Natural killer cell (primary cell): ENCODE results near the gene PLPP6. TPM values are rescaled to one million over a fixed set of nuclear protein-coding genes. Genes with fewer than 3 reads are reported as not detected.

ENCODE experiments used
- ATAC-seq, 3 donors: fragments of 150-1000 bp in 2 of 3; fragments of 200-7000 bp in 1 of 3; cut with Tn5 transposase; 1 replicate in 1 of 3; 2 replicates in 2 of 3; pipeline ENCODE4 v1.10.0; 2021; ENCODE audit warnings: mild to moderate bottlenecking in 2 of 3, moderate library complexity in 2 of 3
- DNase-seq, 2 donors: peaks; one replicate each; pipeline versions ENCODE4 v3.0.0 to v3.0.0-alpha.2; 2013 to 2021; ENCODE audit warnings: mixed read lengths in 1 of 2
- H3K27ac ChIP-seq: one replicate; pipeline ENCODE4 v1.5.1; 2013; ENCODE audit warnings: mild to moderate bottlenecking, low read length
- H3K27me3 ChIP-seq: one replicate; pipeline ENCODE4 v1.6.1; 2013; ENCODE audit warnings: low read length; ENCODE audit not compliant: control insufficient read depth, insufficient read depth
- H3K36me3 ChIP-seq: one replicate; pipeline ENCODE4 v1.6.1; 2013; ENCODE audit warnings: low read length; ENCODE audit not compliant: control insufficient read depth, insufficient read depth
- H3K4me1 ChIP-seq: one replicate; pipeline ENCODE4 v1.6.1; 2013; ENCODE audit warnings: low read length; ENCODE audit not compliant: control insufficient read depth, insufficient read depth
- H3K4me3 ChIP-seq: one replicate; pipeline ENCODE4 v1.5.1; 2013; ENCODE audit warnings: low read length
- H3K9me3 ChIP-seq: one replicate; pipeline ENCODE4 v1.6.1; 2013; ENCODE audit warnings: low read length; ENCODE audit not compliant: control insufficient read depth, insufficient read depth
- H3K27ac Mint-ChIP-seq, 2 donors: one replicate each; pipeline ENCODE4 v1.8.0; 2022; ENCODE audit warnings: mild to moderate bottlenecking in 2 of 2, mixed read lengths in 2 of 2, moderate library complexity in 1 of 2
- H3K27me3 Mint-ChIP-seq, 2 donors: one replicate each; pipeline ENCODE4 v1.8.0; 2022; ENCODE audit warnings: low read depth in 2 of 2, mixed read lengths in 2 of 2
- H3K36me3 Mint-ChIP-seq: one replicate; pipeline ENCODE4 v1.8.0; 2022; ENCODE audit warnings: mixed read lengths
- H3K4me1 Mint-ChIP-seq, 2 donors: one replicate each; pipeline ENCODE4 v1.8.0; 2022; ENCODE audit warnings: mixed read lengths in 2 of 2
- H3K4me3 Mint-ChIP-seq: one replicate; pipeline ENCODE4 v1.8.0; 2022; ENCODE audit warnings: mild to moderate bottlenecking, moderate library complexity, mixed read lengths
- H3K9me3 Mint-ChIP-seq, 2 donors: one replicate each; pipeline ENCODE4 v1.8.0; 2022; ENCODE audit warnings: mixed read lengths in 2 of 2
- WGBS: methylation state at CpG from one replicate; pipeline ENCODE4 v1.1.7; 2013; ENCODE audit warnings: missing lambda C conversion rate; ENCODE audit not compliant: insufficient coverage; 5-methylcytosine and 5-hydroxymethylcytosine counted together
- intact Hi-C: fragments of 100-400 bp; cut with micrococcal nuclease; formaldehyde crosslinking; loops from one replicate; pipeline ENCODE4 v1.14.2; 2022
- total RNA-seq, 4 donors: library from RNA; stranded (reverse); fragments of 120-200 nt in 1 of 4; gene quantifications; one replicate each; pipeline versions ENCODE4 v1.2.3 to v1.2.4, GENCODE V29; 2013 to 2022
- TF ChIP-seq, protein P1 (sequence below): fragments of 200-600 bp; IDR thresholded peaks from one replicate; pipeline ENCODE4 v1.8.0; 2022; ENCODE audit warnings: antibody characterized with exemption

The PLPP6 gene
- total RNA-seq, 3 donors from 2014 or later (not counting 1 experiment from before 2014, with no cell fraction given), result 3.7 to 5.6 (median 3.8) TPM

DNA sequence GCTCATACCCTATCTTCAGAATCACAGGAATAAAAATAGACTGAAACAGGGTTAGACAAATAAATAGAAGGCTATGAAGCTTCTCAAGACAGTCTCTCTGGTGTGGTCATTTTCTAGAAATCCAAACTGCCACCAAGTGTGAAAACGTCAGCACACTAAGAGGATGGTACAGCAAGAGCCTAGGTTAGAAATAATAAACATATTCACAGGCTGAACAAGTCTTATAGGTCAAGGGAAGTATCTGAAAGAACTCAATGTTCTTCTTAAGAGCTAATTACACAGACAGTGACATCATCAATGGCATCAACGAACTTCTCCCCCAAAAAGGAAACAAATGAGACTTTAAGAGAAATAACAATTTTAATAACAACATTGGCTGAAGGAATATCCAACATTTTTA lies 22.7 kb upstream of the PLPP6 start:
- H3K9me3 Mint-ChIP-seq, result no peaks in the 10 kb centered on the region
- DNase-seq (no peak), ATAC-seq (no peak)
- Histone ChIP-seq H3K4me3 (no peak overlapping the region), H3K27ac (no peak overlapping the region), H3K36me3 (no peaks in the 10 kb centered on the region), H3K9me3 (no peaks in the 10 kb centered on the region), H3K4me1 (no peaks in the 10 kb centered on the region), H3K27me3 (no peaks in the 10 kb centered on the region)
- TF ChIP-seq, protein P1, sequence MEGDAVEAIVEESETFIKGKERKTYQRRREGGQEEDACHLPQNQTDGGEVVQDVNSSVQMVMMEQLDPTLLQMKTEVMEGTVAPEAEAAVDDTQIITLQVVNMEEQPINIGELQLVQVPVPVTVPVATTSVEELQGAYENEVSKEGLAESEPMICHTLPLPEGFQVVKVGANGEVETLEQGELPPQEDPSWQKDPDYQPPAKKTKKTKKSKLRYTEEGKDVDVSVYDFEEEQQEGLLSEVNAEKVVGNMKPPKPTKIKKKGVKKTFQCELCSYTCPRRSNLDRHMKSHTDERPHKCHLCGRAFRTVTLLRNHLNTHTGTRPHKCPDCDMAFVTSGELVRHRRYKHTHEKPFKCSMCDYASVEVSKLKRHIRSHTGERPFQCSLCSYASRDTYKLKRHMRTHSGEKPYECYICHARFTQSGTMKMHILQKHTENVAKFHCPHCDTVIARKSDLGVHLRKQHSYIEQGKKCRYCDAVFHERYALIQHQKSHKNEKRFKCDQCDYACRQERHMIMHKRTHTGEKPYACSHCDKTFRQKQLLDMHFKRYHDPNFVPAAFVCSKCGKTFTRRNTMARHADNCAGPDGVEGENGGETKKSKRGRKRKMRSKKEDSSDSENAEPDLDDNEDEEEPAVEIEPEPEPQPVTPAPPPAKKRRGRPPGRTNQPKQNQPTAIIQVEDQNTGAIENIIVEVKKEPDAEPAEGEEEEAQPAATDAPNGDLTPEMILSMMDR, result no peak
- WGBS, result 61% methylated on average over 2 of the region's 2 CpGs
- intact Hi-C loops, result no loop called here
- no peaks in the 10 kb centered on the region for H3K36me3 Mint-ChIP-seq
- no peak overlapping the region for H3K4me3 Mint-ChIP-seq
- H3K27me3 Mint-ChIP-seq, result peaks cover 14 to 30% of the 10 kb centered on the region in 2 donors
- peaks cover 0 to under 1% of the 10 kb centered on the region in 2 donors for H3K4me1 Mint-ChIP-seq
- no peak overlapping the region for H3K27ac Mint-ChIP-seq

DNA sequence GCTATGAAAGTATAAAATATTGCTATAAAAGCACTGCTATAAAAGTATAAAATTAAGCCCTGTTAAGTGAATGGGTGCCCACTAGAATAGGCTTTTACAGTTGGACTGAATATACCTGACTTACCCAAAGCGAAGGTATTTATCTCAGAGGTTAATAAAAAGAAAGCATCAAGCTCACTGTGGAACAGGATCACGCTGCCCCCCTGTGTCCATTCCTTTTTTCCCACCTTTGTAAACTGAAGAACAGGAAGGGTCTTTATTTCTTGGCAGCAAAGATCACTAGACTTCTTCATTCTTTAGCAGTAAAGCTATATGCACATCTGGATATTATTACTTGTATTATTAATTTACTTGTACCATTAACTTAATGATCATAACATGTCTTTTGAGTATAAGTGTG lies 22.1 kb upstream of the PLPP6 start:
- peak in 1 of 2 donors; percentile 76 for DNase-seq
- no peak for ATAC-seq

DNA sequence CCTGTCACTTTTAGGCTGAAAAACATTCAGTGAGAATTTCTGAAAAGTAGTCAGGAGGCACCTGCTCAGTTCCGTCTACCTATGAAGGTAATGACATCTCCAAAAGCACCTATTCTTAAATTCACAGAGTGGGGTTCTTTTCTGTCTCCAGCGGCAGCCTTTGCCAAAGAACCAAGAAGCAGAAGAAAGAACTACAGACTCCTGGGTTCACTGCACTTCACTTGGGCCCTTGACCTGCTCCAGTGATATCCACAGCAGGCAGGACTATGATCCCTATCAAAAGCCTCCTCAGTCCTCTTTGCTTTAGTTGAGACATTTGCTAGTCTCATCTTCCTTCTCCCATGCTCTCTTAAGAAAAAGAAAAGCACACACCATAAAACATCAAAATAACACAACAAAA lies 19.7 kb upstream of the PLPP6 start:
- Histone ChIP-seq H3K4me1 (no peaks in the 10 kb centered on the region), H3K36me3 (no peaks in the 10 kb centered on the region), H3K27me3 (no peaks in the 10 kb centered on the region), H3K4me3 (no peak overlapping the region), H3K27ac (no peak overlapping the region), H3K9me3 (no peaks in the 10 kb centered on the region)
- ATAC-seq (no peak), DNase-seq (no peak)
- H3K36me3 Mint-ChIP-seq, result no peaks in the 10 kb centered on the region
- no peaks in the 10 kb centered on the region for H3K9me3 Mint-ChIP-seq
- H3K4me1 Mint-ChIP-seq, result peaks cover 0 to 5% of the 10 kb centered on the region in 2 donors
- H3K27me3 Mint-ChIP-seq, result peaks cover 8 to 16% of the 10 kb centered on the region in 2 donors
- TF ChIP-seq, protein P1, result no peak
- intact Hi-C loops, result no loop called here
- no peak overlapping the region for H3K27ac Mint-ChIP-seq
- H3K4me3 Mint-ChIP-seq, result no peak overlapping the region
- 100% methylated on average over 2 of the region's 2 CpGs for WGBS

More for the DNA sequence above, 22.1 kb upstream of the PLPP6 start:
- H3K4me3 ChIP-seq, result no peak overlapping the region
- 67% methylated on average over 1 of the region's 2 CpGs for WGBS
- Mint-ChIP-seq H3K27ac (no peak overlapping the region), H3K4me1 (peaks cover 0 to 5% of the 10 kb centered on the region in 2 donors), H3K36me3 (no peaks in the 10 kb centered on the region), H3K9me3 (no peaks in the 10 kb centered on the region), H3K4me3 (no peak overlapping the region), H3K27me3 (peaks cover 14 to 24% of the 10 kb centered on the region in 2 donors)
- intact Hi-C loops, result no loop called here
- no peaks in the 10 kb centered on the region for H3K36me3 ChIP-seq
- H3K27ac ChIP-seq, result no peak overlapping the region
- TF ChIP-seq, protein P1, result no peak
- no peaks in the 10 kb centered on the region for H3K4me1 ChIP-seq
- no peaks in the 10 kb centered on the region for H3K9me3 ChIP-seq
- no peaks in the 10 kb centered on the region for H3K27me3 ChIP-seq

DNA sequence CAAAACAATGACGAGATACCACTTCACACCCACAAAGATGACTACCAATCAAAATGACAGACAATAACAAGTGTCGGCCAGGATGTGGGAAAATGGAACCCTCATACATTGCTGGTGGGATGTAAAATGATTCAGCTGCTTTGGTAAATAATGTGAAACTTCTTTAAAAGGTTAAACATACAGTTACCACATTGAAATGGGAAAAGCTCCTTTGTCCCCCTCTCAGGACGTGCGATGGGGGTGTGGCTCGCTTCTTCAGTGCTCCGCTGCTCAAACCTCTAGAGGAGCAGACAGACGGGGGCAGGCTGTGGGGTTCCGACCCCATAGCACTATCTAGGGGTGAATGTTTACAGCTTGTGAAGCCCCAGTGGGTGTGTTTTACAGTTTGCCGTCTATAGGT lies 8.0 kb upstream of the PLPP6 start:
- WGBS, result 85% methylated on average over 6 of the region's 9 CpGs
- Mint-ChIP-seq H3K4me1 (peaks cover 11% of the 10 kb centered on the region in 2 donors), H3K27me3 (peaks cover 5 to 16% of the 10 kb centered on the region in 2 donors), H3K4me3 (no peak overlapping the region), H3K36me3 (peaks cover 6% of the 10 kb centered on the region), H3K27ac (no peak overlapping the region), H3K9me3 (no peaks in the 10 kb centered on the region)
- DNase-seq, result peak in 1 of 2 donors; percentile 60
- H3K27me3 ChIP-seq, result peaks cover 3% of the 10 kb centered on the region
- ATAC-seq, result peak; percentile 27 to 84 (median 75)
- H3K36me3 ChIP-seq, result no peaks in the 10 kb centered on the region
- TF ChIP-seq, protein P1, result no peak
- peaks cover 9% of the 10 kb centered on the region for H3K4me1 ChIP-seq
- no peak overlapping the region for H3K27ac ChIP-seq
- H3K4me3 ChIP-seq, result no peak overlapping the region
- intact Hi-C loops, result no loop called here
- H3K9me3 ChIP-seq, result no peaks in the 10 kb centered on the region
